Thyroid gland (tissue), 4 donors: Measurements from ENCODE around the gene CBARP.

Source experiments
- CTCF ChIP-seq, 6 experiments: fragments of 200-600 bp in 3 of 6; fragments of 450-650 bp in 3 of 6; sonication (generic) in 3 of 6; IDR thresholded peaks; one replicate each; pipeline ENCODE4 v1.5.1; 2016 to 2019; ENCODE audit warnings: antibody characterized with exemption in 6 of 6, mild to moderate bottlenecking in 2 of 6, inconsistent platforms in 1 of 6, moderate library complexity in 1 of 6
- POLR2A ChIP-seq, 2 donors: fragments of 450-650 bp; IDR thresholded peaks; one replicate each; pipeline ENCODE4 v1.6.1; 2017; ENCODE audit warnings: antibody characterized with exemption in 2 of 2, mild to moderate bottlenecking in 2 of 2, moderate library complexity in 1 of 2

- TF ChIP-seq CTCF (IDR thresholded peaks at IDR 0.05) (peak in 1 of 6 experiments; percentile 18), POLR2A (IDR thresholded peaks at IDR 0.05) (peak in 1 of 2 donors; percentile 65)
Observed at GRCh38 chr19:1269478-1270212, 31.8 kb upstream of the CBARP start.
